ENCODE results near the gene TMIE. TPM values are rescaled to one million over a fixed set of nuclear protein-coding genes. Genes with fewer than 3 reads are reported as not detected.

The TMIE gene
- total and polyA plus RNA-seq, 10 of the 15 experiments (the other 5 are each of a cell fraction or from before 2014, with no cell fraction given) = not detected

DNA sequence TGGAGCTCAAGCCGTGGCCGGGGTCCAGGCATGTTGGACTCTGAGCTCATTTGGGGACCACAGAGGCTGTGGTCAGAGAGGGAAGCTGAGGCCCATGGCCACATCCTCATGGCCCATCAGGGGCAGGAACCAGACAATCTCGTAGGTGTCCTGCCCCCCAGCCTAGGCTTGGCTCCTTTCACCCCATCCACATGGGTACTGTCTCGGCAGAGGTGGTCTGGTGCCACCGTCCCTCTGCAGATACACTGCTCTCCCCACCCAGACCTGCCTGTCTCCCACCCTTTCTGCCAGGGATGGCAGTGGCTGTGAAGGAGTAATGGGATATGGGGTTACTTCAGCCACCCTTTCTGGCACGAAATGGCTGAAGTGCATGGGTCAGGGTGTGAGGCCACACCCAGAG lies 8.5 kb downstream of the TMIE start:
- in situ Hi-C loops (cut with MboI) = loop anchor here (5.0 to 10.0 kb wide), 2 partner anchors 188 to 665 kb away; no protein-coding TSS in a partner anchor

DNA sequence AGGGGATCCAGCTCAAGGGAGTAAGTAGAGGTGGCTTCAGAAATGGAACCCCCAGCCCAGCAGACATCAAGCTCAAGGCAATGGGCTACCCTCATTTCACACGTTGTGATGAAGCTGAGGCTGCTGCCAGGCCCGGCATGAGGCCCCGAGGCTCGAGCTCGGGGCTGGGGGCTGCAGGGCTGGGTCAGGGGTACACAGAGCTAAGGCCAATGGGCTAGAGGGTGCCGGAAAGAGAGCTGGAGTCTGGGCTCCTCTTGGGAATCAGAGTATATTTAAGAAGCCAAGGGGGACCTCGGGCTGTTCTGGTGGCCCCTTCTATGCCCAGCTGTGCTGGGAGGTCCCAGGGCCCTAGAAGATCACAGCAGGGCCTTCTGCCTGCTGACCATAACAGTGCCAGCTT lies 9.0 kb downstream of the TMIE start:
- Histone ChIP-seq H3K79me2 (ENCODE audit: control insufficient read depth, insufficient read depth, low read length) (no peaks in the 10 kb centered on the region), H2AFZ (ENCODE audit: control insufficient read depth, low read depth, low read length) (no peak overlapping the region), H3K27ac (ENCODE audit: control insufficient read depth, insufficient read depth) (no peak overlapping the region), H3K27me3 (replicated peaks in 1 of 2; ENCODE audit: control insufficient read depth in 2 of 2, insufficient read depth in 2 of 2, low read length in 1 of 2) (no peaks in the 10 kb centered on the region), H3K4me3 (no peak overlapping the region), H3K9me3 (replicated peaks; ENCODE audit: control insufficient read depth, insufficient read depth, low read length) (no peaks in the 10 kb centered on the region), H3K4me2 (ENCODE audit: control insufficient read depth, insufficient read depth) (no peak overlapping the region), H3K4me1 (ENCODE audit: control insufficient read depth, insufficient read depth, low read length) (peaks cover 16% of the 10 kb centered on the region), H3K9ac (ENCODE audit: control insufficient read depth, insufficient read depth, low read length) (no peak overlapping the region), H3K36me3 (ENCODE audit: control insufficient read depth in 2 of 2, insufficient read depth in 2 of 2, low read length in 1 of 2) (no peaks in the 10 kb centered on the region), H4K20me1 (ENCODE audit: control insufficient read depth, insufficient read depth) (no peaks in the 10 kb centered on the region)
- in situ Hi-C loops (cut with MboI) (loop anchor here (5.0 to 10.0 kb wide), 2 partner anchors 187 to 665 kb away; no protein-coding TSS in a partner anchor), intact Hi-C loops (cut with micrococcal nuclease; ENCODE audit: unreplicated experiment) (no loop called here)
- ChIA-PET POLR2A (no interaction called here), RAD21 (ENCODE audit: unreplicated experiment) (interaction anchor here (1.6 kb wide), 1 partner anchor 157 kb away, joined by 3 read pairs; no protein-coding TSS in a partner anchor), SMC1A (ENCODE audit: uncharacterized antibody, unreplicated experiment) (interaction anchor here (1.1 to 1.3 kb wide), 3 partner anchors 153 to 184 kb away, joined by 3 to 4 read pairs (median 3); no protein-coding TSS in a partner anchor), CTCF (interaction anchor here (0.9 to 1.6 kb wide), 3 partner anchors 149 to 186 kb away, joined by 3 to 5 read pairs (median 3); no protein-coding TSS in a partner anchor)
- 32% methylated on average over 7 of the region's 7 CpGs for whole genome bisulfite sequencing (ENCODE audit: insufficient coverage, insufficient replicate concordance, low lambda C conversion rate, missing lambda C conversion rate)
- BruUV-seq (replicated peaks) = no TSS peak
- no peak for FAIRE-seq
- no peak for DNase-seq (ENCODE audit: low read depth, low spot score)
- no peak for TF ChIP-seq POLR2A (IDR thresholded peaks at IDR 0.05; ENCODE audit: low read depth, low read length)
- TF ChIP-seq ZSCAN29 (IDR thresholded peaks at IDR 0.05) = no peak
- TF ChIP-seq, protein P1, sequence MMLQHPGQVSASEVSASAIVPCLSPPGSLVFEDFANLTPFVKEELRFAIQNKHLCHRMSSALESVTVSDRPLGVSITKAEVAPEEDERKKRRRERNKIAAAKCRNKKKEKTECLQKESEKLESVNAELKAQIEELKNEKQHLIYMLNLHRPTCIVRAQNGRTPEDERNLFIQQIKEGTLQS (IDR thresholded peaks at IDR 0.05; ENCODE audit: borderline replicate concordance, extremely low read depth, low read depth, low read length) = no peak
- no peak for TF ChIP-seq RELA (IDR thresholded peaks at IDR 0.05; ENCODE audit: borderline replicate concordance, partially characterized antibody)
- TF ChIP-seq, protein P2, sequence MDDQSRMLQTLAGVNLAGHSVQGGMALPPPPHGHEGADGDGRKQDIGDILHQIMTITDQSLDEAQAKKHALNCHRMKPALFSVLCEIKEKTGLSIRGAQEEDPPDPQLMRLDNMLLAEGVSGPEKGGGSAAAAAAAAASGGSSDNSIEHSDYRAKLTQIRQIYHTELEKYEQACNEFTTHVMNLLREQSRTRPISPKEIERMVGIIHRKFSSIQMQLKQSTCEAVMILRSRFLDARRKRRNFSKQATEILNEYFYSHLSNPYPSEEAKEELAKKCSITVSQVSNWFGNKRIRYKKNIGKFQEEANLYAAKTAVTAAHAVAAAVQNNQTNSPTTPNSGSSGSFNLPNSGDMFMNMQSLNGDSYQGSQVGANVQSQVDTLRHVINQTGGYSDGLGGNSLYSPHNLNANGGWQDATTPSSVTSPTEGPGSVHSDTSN (IDR thresholded peaks at IDR 0.05; ENCODE audit: insufficient replicate concordance, low read depth, low read length) = no peak
- TF ChIP-seq SPI1 (IDR thresholded peaks at IDR 0.05; ENCODE audit: borderline replicate concordance, insufficient read depth, low read depth, low read length) = no peak
- no peak for ATAC-seq

More for the DNA sequence above, 8.5 kb downstream of the TMIE start:
- Histone ChIP-seq H2AFZ (ENCODE audit: control insufficient read depth, low read depth, low read length) (no peak overlapping the region), H3K27ac (ENCODE audit: control insufficient read depth, insufficient read depth) (no peak overlapping the region), H3K4me1 (ENCODE audit: control insufficient read depth, insufficient read depth, low read length) (peaks cover 16% of the 10 kb centered on the region), H3K9ac (ENCODE audit: control insufficient read depth, insufficient read depth, low read length) (no peak overlapping the region), H4K20me1 (ENCODE audit: control insufficient read depth, insufficient read depth) (no peaks in the 10 kb centered on the region), H3K27me3 (replicated peaks in 1 of 2; ENCODE audit: control insufficient read depth in 2 of 2, insufficient read depth in 2 of 2, low read length in 1 of 2) (no peaks in the 10 kb centered on the region), H3K36me3 (ENCODE audit: control insufficient read depth in 2 of 2, insufficient read depth in 2 of 2, low read length in 1 of 2) (no peaks in the 10 kb centered on the region), H3K9me3 (replicated peaks; ENCODE audit: control insufficient read depth, insufficient read depth, low read length) (no peaks in the 10 kb centered on the region), H3K4me3 (no peak overlapping the region), H3K79me2 (ENCODE audit: control insufficient read depth, insufficient read depth, low read length) (no peaks in the 10 kb centered on the region), H3K4me2 (ENCODE audit: control insufficient read depth, insufficient read depth) (no peak overlapping the region)
- no TSS peak for BruUV-seq (replicated peaks)
- no peak for DNase-seq (ENCODE audit: low read depth, low spot score)
- POLR2A ChIA-PET = no interaction called here
- no peak for FAIRE-seq
- RAD21 ChIA-PET (ENCODE audit: unreplicated experiment) = interaction anchor here (1.6 kb wide), 1 partner anchor 157 kb away, joined by 3 read pairs; no protein-coding TSS in a partner anchor
- SMC1A ChIA-PET (ENCODE audit: uncharacterized antibody, unreplicated experiment) = no interaction called here
- no peak for ATAC-seq
- CTCF ChIA-PET = interaction anchor here (0.9 to 1.6 kb wide), 4 partner anchors 9 to 204 kb away, joined by 3 to 5 read pairs (median 4); no protein-coding TSS in a partner anchor
- WGBS (ENCODE audit: insufficient coverage, insufficient replicate concordance, low lambda C conversion rate, missing lambda C conversion rate) = 45% methylated on average over 6 of the region's 6 CpGs
- TF ChIP-seq MXI1 (IDR thresholded peaks at IDR 0.05; ENCODE audit: low read depth, low read length) (no peak), HCFC1 (IDR thresholded peaks at IDR 0.05; ENCODE audit: low read length) (no peak), TARDBP (IDR thresholded peaks at IDR 0.05; ENCODE audit: borderline replicate concordance) (no peak), BMI1 (IDR thresholded peaks at IDR 0.05; ENCODE audit: borderline replicate concordance) (no peak), PAX5 (IDR thresholded peaks at IDR 0.05; ENCODE audit: borderline replicate concordance, low read depth, low read length) (no peak), CHD1 (IDR thresholded peaks at IDR 0.05; ENCODE audit: low read depth, low read length) (no peak)
- TF ChIP-seq, protein P3, sequence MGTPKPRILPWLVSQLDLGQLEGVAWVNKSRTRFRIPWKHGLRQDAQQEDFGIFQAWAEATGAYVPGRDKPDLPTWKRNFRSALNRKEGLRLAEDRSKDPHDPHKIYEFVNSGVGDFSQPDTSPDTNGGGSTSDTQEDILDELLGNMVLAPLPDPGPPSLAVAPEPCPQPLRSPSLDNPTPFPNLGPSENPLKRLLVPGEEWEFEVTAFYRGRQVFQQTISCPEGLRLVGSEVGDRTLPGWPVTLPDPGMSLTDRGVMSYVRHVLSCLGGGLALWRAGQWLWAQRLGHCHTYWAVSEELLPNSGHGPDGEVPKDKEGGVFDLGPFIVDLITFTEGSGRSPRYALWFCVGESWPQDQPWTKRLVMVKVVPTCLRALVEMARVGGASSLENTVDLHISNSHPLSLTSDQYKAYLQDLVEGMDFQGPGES (IDR thresholded peaks at IDR 0.05) = no peak
- intact Hi-C loops (cut with micrococcal nuclease; ENCODE audit: unreplicated experiment) = loop anchor here (10.0 kb wide), 1 partner anchor 305 kb away; no protein-coding TSS in a partner anchor

All from GM12878 (cell line).